H1 (cell line): ENCODE results near the gene C1orf21. TPM values are rescaled to one million over a fixed set of nuclear protein-coding genes. Genes with fewer than 3 reads are reported as not detected.

Experiments used
- CTCF ChIA-PET: fragments of 300-600 bp; sonication (Branson Sonifier 250); formaldehyde crosslinking; loops from one replicate; lab custom pipeline; 2021; ENCODE audit not compliant: partially characterized antibody; lab: Charles Lee
- POLR2A ChIA-PET: fragments of 300-600 bp; sonication (Branson Sonifier 250); formaldehyde crosslinking; loops from one replicate; lab custom pipeline; 2021; ENCODE audit warnings: inconsistent platforms; ENCODE audit not compliant: partially characterized antibody; lab: Charles Lee
- DNase-seq, 2 experiments: peaks; one replicate each; pipeline versions ENCODE4 v3.0.0 to v3.0.0-alpha.2; 2010 to 2022; ENCODE audit warnings: low spot score in 2 of 2, low read depth in 1 of 2, mixed read lengths in 1 of 2
- FAIRE-seq: peaks from 2 replicates; lab custom pipeline; 2011; peaks lifted over from hg19 to GRCh38; lab: Jason Lieb, UNC
- H2AFZ ChIP-seq: 2 replicates; pipeline ENCODE4 v1.8.1; 2012; ENCODE audit warnings: low read length, inconsistent platforms
- H2AK5ac ChIP-seq: 2 replicates; pipeline ENCODE4 v1.6.1; 2013; ENCODE audit warnings: low read depth, low read length
- H2BK120ac ChIP-seq: replicated peaks from 2 replicates; pipeline ENCODE3; 2013; ENCODE audit warnings: low read depth, low read length, inconsistent platforms
- H2BK12ac ChIP-seq: 2 replicates; pipeline ENCODE4 v1.6.1; 2013; ENCODE audit warnings: low read depth, low read length
- H2BK15ac ChIP-seq: 2 replicates; pipeline ENCODE4 v1.6.1; 2013; ENCODE audit warnings: low read length
- H2BK20ac ChIP-seq: 2 replicates; pipeline ENCODE4 v1.6.1; 2013; ENCODE audit warnings: low read length
- H2BK5ac ChIP-seq: 2 replicates; pipeline ENCODE4 v1.6.1; 2013; ENCODE audit warnings: low read depth, low read length
- H3K14ac ChIP-seq: 2 replicates; pipeline ENCODE4 v1.6.1; 2013; ENCODE audit warnings: inconsistent platforms; ENCODE audit not compliant: insufficient read length
- H3K18ac ChIP-seq: 2 replicates; pipeline ENCODE4 v1.6.1; 2013; ENCODE audit warnings: low read length; ENCODE audit errors: extremely low read depth
- H3K23ac ChIP-seq: 2 replicates; pipeline ENCODE4 v1.6.1; 2013; ENCODE audit warnings: inconsistent platforms; ENCODE audit not compliant: insufficient read length
- H3K23me2 ChIP-seq: 2 replicates; pipeline ENCODE4 v1.6.1; 2013; ENCODE audit warnings: low read depth, low read length
- H3K27ac ChIP-seq: 2 replicates; pipeline ENCODE4 v1.6.1; 2011; ENCODE audit warnings: low read depth, low read length, inconsistent platforms
- H3K27me3 ChIP-seq, 4 experiments: replicated peaks in 1 of 4; 1 replicate in 1 of 4; 2 replicates in 3 of 4; pipeline versions ENCODE4 v1.6.1 to v1.8.1; 2011 to 2013; ENCODE audit warnings: low read length in 3 of 4, mild to moderate bottlenecking in 3 of 4, inconsistent platforms in 2 of 4, mixed read lengths in 2 of 4, moderate library complexity in 1 of 4; ENCODE audit not compliant: control insufficient read depth in 3 of 4, insufficient read depth in 3 of 4; ENCODE audit errors: extremely low read depth in 1 of 4
- H3K36me3 ChIP-seq, 4 experiments: 2 replicates each; pipeline versions ENCODE4 v1.6.1 to v1.8.1; 2011 to 2013; ENCODE audit warnings: mild to moderate bottlenecking in 4 of 4, low read length in 3 of 4, moderate library complexity in 2 of 4, control low read depth in 1 of 4, inconsistent platforms in 1 of 4; ENCODE audit not compliant: insufficient read depth in 4 of 4, control insufficient read depth in 2 of 4
- H3K4ac ChIP-seq: replicated peaks from 2 replicates; pipeline ENCODE3; 2013; ENCODE audit warnings: low read length, low read depth, mixed read lengths, inconsistent platforms; ENCODE audit not compliant: insufficient read length
- H3K4me1 ChIP-seq, 4 experiments: replicated peaks in 1 of 4; 1 replicate in 1 of 4; 2 replicates in 3 of 4; pipeline versions ENCODE4 v1.6.1 to v1.8.1; 2011 to 2013; ENCODE audit warnings: low read length in 3 of 4, inconsistent platforms in 2 of 4, mixed read lengths in 1 of 4; ENCODE audit not compliant: insufficient read depth in 4 of 4, control insufficient read depth in 3 of 4
- H3K4me2 ChIP-seq, 2 experiments: 2 replicates each; pipeline versions ENCODE4 v1.6.1 to v1.8.1; 2011 to 2013; ENCODE audit warnings: low read depth in 2 of 2, low read length in 2 of 2, control low read depth in 1 of 2, inconsistent platforms in 1 of 2, mild to moderate bottlenecking in 1 of 2; ENCODE audit not compliant: insufficient read depth in 1 of 2
- H3K4me3 ChIP-seq, 4 experiments: fragments of 200-600, 300-600 bp in 1 of 4; sonication (generic), shearing (Covaris generic), sonication (Bioruptor Twin) in 1 of 4; 2 replicates each; pipeline versions ENCODE4 v1.5.1 to v1.8.1; 2011 to 2016; ENCODE audit warnings: low read length in 4 of 4, low read depth in 3 of 4, control low read depth in 2 of 4, inconsistent platforms in 2 of 4, mild to moderate bottlenecking in 2 of 4, mixed read lengths in 1 of 4, moderate library complexity in 1 of 4; ENCODE audit not compliant: insufficient read depth in 2 of 4; ENCODE audit errors: extremely low read depth in 1 of 4
- H3K56ac ChIP-seq: replicated peaks from 2 replicates; pipeline ENCODE3; 2013; ENCODE audit warnings: low read depth, mild to moderate bottlenecking, mixed read lengths, low read length, inconsistent platforms; ENCODE audit not compliant: insufficient read length
- H3K79me1 ChIP-seq: 2 replicates; pipeline ENCODE4 v1.6.1; 2013; ENCODE audit warnings: low read depth, low read length, control low read depth
- H3K79me2 ChIP-seq, 2 experiments: 2 replicates each; pipeline versions ENCODE4 v1.6.1 to v1.8.1; 2012 to 2013; ENCODE audit warnings: low read length in 2 of 2, mild to moderate bottlenecking in 2 of 2, inconsistent platforms in 1 of 2; ENCODE audit not compliant: insufficient read depth in 2 of 2, control insufficient read depth in 1 of 2
- H3K9ac ChIP-seq, 4 experiments: replicated peaks in 1 of 4; 1 replicate in 1 of 4; 2 replicates in 3 of 4; pipeline versions ENCODE4 v1.6.1 to v1.8.1; 2011 to 2013; ENCODE audit warnings: low read depth in 3 of 4, low read length in 3 of 4, control low read depth in 2 of 4, mild to moderate bottlenecking in 2 of 4, moderate library complexity in 2 of 4, inconsistent platforms in 1 of 4; ENCODE audit errors: extremely low read depth in 1 of 4
- H3K9me3 ChIP-seq, 2 experiments: 2 replicates each; pipeline versions ENCODE4 v1.6.1 to v1.8.1; 2012 to 2013; ENCODE audit warnings: mild to moderate bottlenecking in 2 of 2, moderate library complexity in 2 of 2, control low read depth in 1 of 2, inconsistent platforms in 1 of 2, low read depth in 1 of 2, low read length in 1 of 2, mixed read lengths in 1 of 2; ENCODE audit not compliant: insufficient read depth in 2 of 2
- H4K20me1 ChIP-seq, 2 experiments: replicated peaks in 1 of 2; 2 replicates each; pipeline versions ENCODE3 to v1.8.1; 2011 to 2013; ENCODE audit warnings: inconsistent platforms in 2 of 2, low read length in 2 of 2, mild to moderate bottlenecking in 1 of 2; ENCODE audit not compliant: insufficient read depth in 2 of 2, control insufficient read depth in 1 of 2
- H4K5ac ChIP-seq: 2 replicates; pipeline ENCODE4 v1.6.1; 2013; ENCODE audit warnings: low read length, low read depth, mixed read lengths, inconsistent platforms; ENCODE audit not compliant: insufficient read length
- H4K8ac ChIP-seq: 2 replicates; pipeline ENCODE4 v1.8.0; 2013; ENCODE audit warnings: mild to moderate bottlenecking, moderate library complexity, low read length, inconsistent platforms; ENCODE audit not compliant: insufficient read depth; ENCODE audit errors: extremely low read depth
- H4K91ac ChIP-seq: replicated peaks from 2 replicates; pipeline ENCODE3; 2013; ENCODE audit warnings: low read length, mixed read lengths, inconsistent platforms; ENCODE audit not compliant: insufficient read length
- BCL11A ChIP-seq, 2 experiments: IDR thresholded peaks; one replicate each; pipeline ENCODE4 v1.6.1; 2011; ENCODE audit warnings: low read depth in 2 of 2, low read length in 2 of 2, mild to moderate bottlenecking in 2 of 2
- CBX5 ChIP-seq: fragments of 300-800, 300-1000 bp; sonication (generic); IDR thresholded peaks from 2 replicates; pipeline ENCODE4 v1.7.1; 2016; ENCODE audit warnings: antibody characterized with exemption, low read length, low read depth
- CBX8 ChIP-seq: fragments of 300-800, 300-1000 bp; sonication (generic); IDR thresholded peaks from 2 replicates; pipeline ENCODE4 v1.7.1; 2016; ENCODE audit warnings: low read depth, low read length, borderline replicate concordance
- GTF2F1 ChIP-seq: IDR thresholded peaks from 2 replicates; pipeline ENCODE4 v1.6.1; 2012; ENCODE audit warnings: low read depth, low read length, improper control_type of control experiment, borderline replicate concordance
- HDAC6 ChIP-seq: IDR thresholded peaks from one replicate; pipeline ENCODE4 v1.7.1; 2012; ENCODE audit warnings: low read depth, mild to moderate bottlenecking, inconsistent platforms, low read length, moderate library complexity
- KDM4A ChIP-seq: IDR thresholded peaks from one replicate; pipeline ENCODE4 v1.7.1; 2012; ENCODE audit warnings: low read depth, mild to moderate bottlenecking, moderate library complexity, low read length, inconsistent platforms; ENCODE audit not compliant: severe bottlenecking
- KDM5A ChIP-seq: fragments of 200-600 bp; IDR thresholded peaks from 2 replicates; pipeline ENCODE4 v1.7.1; 2012; ENCODE audit warnings: mild to moderate bottlenecking, low read length, inconsistent platforms, mixed read lengths
- NRF1 ChIP-seq: IDR thresholded peaks from 2 replicates; pipeline ENCODE4 v1.6.1; 2011; ENCODE audit warnings: mild to moderate bottlenecking, low read depth, low read length, improper control_type of control experiment
- RBBP5 ChIP-seq: IDR thresholded peaks from 2 replicates; pipeline ENCODE4 v1.7.1; 2012; ENCODE audit warnings: low read depth, mild to moderate bottlenecking, inconsistent platforms, low read length, moderate library complexity, borderline replicate concordance
- SP1 ChIP-seq: IDR thresholded peaks from 2 replicates; pipeline ENCODE4 v1.6.1; 2011; ENCODE audit warnings: low read depth, low read length
- TAF7 ChIP-seq: optimal IDR thresholded peaks from 2 replicates; pipeline ENCODE3; 2011; ENCODE audit warnings: low read depth, mild to moderate bottlenecking, inconsistent platforms, low read length, moderate library complexity, borderline replicate concordance
- TCF12 ChIP-seq: IDR thresholded peaks from 2 replicates; pipeline ENCODE4 v1.6.1; 2011; ENCODE audit warnings: low read depth, mild to moderate bottlenecking, low read length
- TEAD4 ChIP-seq: IDR thresholded peaks from 2 replicates; pipeline ENCODE4 v1.6.1; 2012; ENCODE audit warnings: low read depth, low read length, inconsistent platforms, mixed read lengths
- ZNF274 ChIP-seq: IDR thresholded peaks from 2 replicates; pipeline ENCODE4 v1.7.0; 2012; ENCODE audit warnings: low read length, borderline replicate concordance; ENCODE audit errors: extremely low read depth
- WGBS, 2 experiments: shearing (Covaris generic) in 1 of 2; methylation state at CpG; one replicate each; pipeline versions ENCODE4 v1.1.6 to v1.1.7; 2013 to 2015; ENCODE audit warnings: low lambda C conversion rate in 2 of 2, mixed read lengths in 2 of 2, inconsistent platforms in 1 of 2, low coverage in 1 of 2, missing lambda C conversion rate in 1 of 2; ENCODE audit not compliant: insufficient replicate concordance in 2 of 2, insufficient coverage in 1 of 2, insufficient read length in 1 of 2; ENCODE audit errors: extremely low coverage in 1 of 2, missing lambda C conversion rate in 1 of 2; 5-methylcytosine and 5-hydroxymethylcytosine counted together
- polyA plus RNA-seq, 7 experiments: library from polyadenylated mRNA; depleted of rRNA in 3 of 7; stranded (reverse) in 5 of 7; unstranded in 2 of 7; fragments of >200 nt in 5 of 7; fragments of 200-250 nt in 2 of 7; gene quantifications; 1 replicate in 5 of 7; 2 replicates in 1 of 7; 4 replicates in 1 of 7; pipeline versions ENCODE4 v1.2.1 to v1.2.3, GENCODE V29; 2011 to 2013; ENCODE audit warnings: missing spikeins in 2 of 7, mixed read lengths in 2 of 7
- total RNA-seq: library from RNA; stranded (reverse); fragmentation: NEBNext Ultra II Directional; extraction: Animal tissue kit (Norgen Biotek cat#: 25700); gene quantifications from 2 replicates; pipeline ENCODE4 v1.2.1, GENCODE V29; 2021

The C1orf21 gene
- total and polyA plus RNA-seq, 2 of the 8 experiments (the other 6 are each of a cell fraction or from before 2014, with no cell fraction given), result 16.6 to 51.0 TPM

DNA sequence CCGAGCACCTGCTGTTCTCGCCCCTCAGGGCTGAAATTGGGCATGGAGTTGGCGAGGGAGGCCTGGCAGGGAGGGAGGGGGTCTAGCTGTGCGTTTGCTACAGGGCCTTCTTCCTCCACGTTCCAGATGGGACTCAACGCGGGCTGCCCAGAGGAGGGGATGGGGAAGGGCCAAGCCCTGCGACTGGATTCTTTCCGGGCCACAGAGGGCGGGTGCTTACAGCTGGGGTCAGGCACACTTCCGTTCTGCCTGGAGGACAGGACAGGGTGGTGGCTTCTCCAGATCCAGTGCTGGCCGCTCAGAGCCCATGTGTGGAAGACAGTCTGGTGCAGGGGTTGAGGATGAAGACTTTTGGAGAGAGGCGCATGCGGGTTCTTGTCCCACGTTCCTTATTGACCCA is 277.8 kb downstream of the C1orf21 start:
- Histone ChIP-seq H3K79me1 (no peaks in the 10 kb centered on the region), H3K4me1 (peaks cover 5 to 20% (median 13%) of the 10 kb centered on the region in 4 experiments; a peak in 5 of 7 replicates), H4K5ac (no peak overlapping the region), H3K23ac (no peak overlapping the region), H3K18ac (no peak overlapping the region; the same call in 1 of the 2 replicates), H3K4me2 (0 out of 4 replicates have a peak overlapping the region, but pooled peaks of 1 of the 2 experiments have one; percentile 2), H3K36me3 (no peaks in the 10 kb centered on the region), H3K9ac (no peak overlapping the region), H3K14ac (no peak overlapping the region), H3K9me3 (no peaks in the 10 kb centered on the region), H3K27ac (no peak overlapping the region), H2BK120ac (no peak overlapping the region), H3K27me3 (peaks cover 0 to 3% (median under 1%) of the 10 kb centered on the region in 4 experiments; a peak in 2 of 7 replicates), H3K4me3 (peak overlapping the region in 1 of 4 experiments; percentile 53; a peak in 1 of 8 replicates), H2BK12ac (peak overlapping the region; percentile 77; the same call in 1 of the 2 replicates), H2BK5ac (no peak overlapping the region), H3K23me2 (no peaks in the 10 kb centered on the region; the same call in 1 of the 2 replicates), H4K8ac (peak overlapping the region; percentile 7; the same call in 1 of the 2 replicates), H3K79me2 (no peaks in the 10 kb centered on the region), H4K20me1 (no peaks in the 10 kb centered on the region), H2BK20ac (no peak overlapping the region), H3K4ac (no peak overlapping the region), H2AK5ac (no peak overlapping the region), H2BK15ac (0 out of 2 replicates have a peak overlapping the region, but pooled peaks have one; percentile 31), H3K56ac (no peak overlapping the region), H4K91ac (peak overlapping the region; percentile 50), H2AFZ (no peak overlapping the region)
- POLR2A ChIA-PET, result interaction anchor here (0.9 to 1.3 kb wide), 2 partner anchors 9 to 427 kb away, joined by 3 read pairs; no protein-coding TSS in a partner anchor
- CTCF ChIA-PET, result interaction anchor here (0.6 to 3.9 kb wide), 63 partner anchors 11 to 640 kb away, joined by 3 to 36 read pairs (median 5); partner anchors contain the start of gene C1orf21
- FAIRE-seq (no peak), DNase-seq (peak in 1 of 2 experiments; percentile 55)
- WGBS, 2 experiments, result 84% methylated on average over 14 of the region's 15 CpGs; no CpG with 5 or more reads in 1 of the 2 experiments
- TF ChIP-seq TAF7 (no peak), CBX5 (no peak), GTF2F1 (no peak), TCF12 (no peak), KDM4A (no peak), NRF1 (no peak), RBBP5 (no peak), TEAD4 (no peak), CBX8 (no peak), SP1 (no peak), HDAC6 (no peak), KDM5A (no peak), BCL11A (IDR thresholded peaks at IDR 0.05; ENCODE audit: low read depth in 2 of 2, low read length in 2 of 2) (no peak), ZNF274 (no peak)
